Natural killer cell (primary cell): ENCODE results near the gene MMP3. TPM values are rescaled to one million over a fixed set of nuclear protein-coding genes. Genes with fewer than 3 reads are reported as not detected.

Experiments
- ATAC-seq, 3 donors: fragments of 150-1000 bp in 2 of 3; fragments of 200-7000 bp in 1 of 3; cut with Tn5 transposase; 1 replicate in 1 of 3; 2 replicates in 2 of 3; pipeline ENCODE4 v1.10.0; 2021; ENCODE audit warnings: mild to moderate bottlenecking in 2 of 3, moderate library complexity in 2 of 3
- DNase-seq, 2 donors: peaks; one replicate each; pipeline versions ENCODE4 v3.0.0 to v3.0.0-alpha.2; 2013 to 2021; ENCODE audit warnings: mixed read lengths in 1 of 2
- H3K27ac ChIP-seq: one replicate; pipeline ENCODE4 v1.5.1; 2013; ENCODE audit warnings: mild to moderate bottlenecking, low read length
- H3K27me3 ChIP-seq: one replicate; pipeline ENCODE4 v1.6.1; 2013; ENCODE audit warnings: low read length; ENCODE audit not compliant: control insufficient read depth, insufficient read depth
- H3K36me3 ChIP-seq: one replicate; pipeline ENCODE4 v1.6.1; 2013; ENCODE audit warnings: low read length; ENCODE audit not compliant: control insufficient read depth, insufficient read depth
- H3K4me1 ChIP-seq: one replicate; pipeline ENCODE4 v1.6.1; 2013; ENCODE audit warnings: low read length; ENCODE audit not compliant: control insufficient read depth, insufficient read depth
- H3K4me3 ChIP-seq: one replicate; pipeline ENCODE4 v1.5.1; 2013; ENCODE audit warnings: low read length
- H3K9me3 ChIP-seq: one replicate; pipeline ENCODE4 v1.6.1; 2013; ENCODE audit warnings: low read length; ENCODE audit not compliant: control insufficient read depth, insufficient read depth
- H3K27ac Mint-ChIP-seq, 2 donors: one replicate each; pipeline ENCODE4 v1.8.0; 2022; ENCODE audit warnings: mild to moderate bottlenecking in 2 of 2, mixed read lengths in 2 of 2, moderate library complexity in 1 of 2
- H3K27me3 Mint-ChIP-seq, 2 donors: one replicate each; pipeline ENCODE4 v1.8.0; 2022; ENCODE audit warnings: low read depth in 2 of 2, mixed read lengths in 2 of 2
- H3K36me3 Mint-ChIP-seq: one replicate; pipeline ENCODE4 v1.8.0; 2022; ENCODE audit warnings: mixed read lengths
- H3K4me1 Mint-ChIP-seq, 2 donors: one replicate each; pipeline ENCODE4 v1.8.0; 2022; ENCODE audit warnings: mixed read lengths in 2 of 2
- H3K4me3 Mint-ChIP-seq: one replicate; pipeline ENCODE4 v1.8.0; 2022; ENCODE audit warnings: mild to moderate bottlenecking, moderate library complexity, mixed read lengths
- H3K9me3 Mint-ChIP-seq, 2 donors: one replicate each; pipeline ENCODE4 v1.8.0; 2022; ENCODE audit warnings: mixed read lengths in 2 of 2
- WGBS: methylation state at CpG from one replicate; pipeline ENCODE4 v1.1.7; 2013; ENCODE audit warnings: missing lambda C conversion rate; ENCODE audit not compliant: insufficient coverage; 5-methylcytosine and 5-hydroxymethylcytosine counted together
- intact Hi-C: fragments of 100-400 bp; cut with micrococcal nuclease; formaldehyde crosslinking; loops from one replicate; pipeline ENCODE4 v1.14.2; 2022
- total RNA-seq, 4 donors: library from RNA; stranded (reverse); fragments of 120-200 nt in 1 of 4; gene quantifications; one replicate each; pipeline versions ENCODE4 v1.2.3 to v1.2.4, GENCODE V29; 2013 to 2022
- TF ChIP-seq, protein P1 (sequence below): fragments of 200-600 bp; IDR thresholded peaks from one replicate; pipeline ENCODE4 v1.8.0; 2022; ENCODE audit warnings: antibody characterized with exemption

MMP3 gene
- total RNA-seq, 3 donors from 2014 or later (not counting 1 experiment from before 2014, with no cell fraction given): not detected

DNA sequence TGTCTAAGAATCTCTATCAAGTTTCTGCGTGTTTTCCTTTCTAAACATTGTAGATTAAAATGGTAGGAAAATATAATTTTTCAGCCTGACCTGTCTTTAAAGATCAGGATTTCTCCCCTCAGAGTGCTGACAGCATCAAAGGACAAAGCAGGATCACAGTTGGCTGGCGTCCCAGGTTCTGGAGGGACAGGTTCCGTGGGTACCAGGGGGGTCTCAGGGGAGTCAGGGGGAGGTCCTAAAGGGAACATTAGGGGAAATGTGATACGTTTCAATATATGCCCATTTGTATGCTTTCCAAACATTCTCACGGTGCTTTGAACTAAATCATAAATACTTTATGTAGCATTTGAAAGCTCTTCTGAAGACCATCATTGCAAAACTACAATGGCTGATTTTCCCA, 3.4 kb downstream of the MMP3 start:
- H3K4me1 ChIP-seq: no peaks in the 10 kb centered on the region
- peaks cover 0 to 7% of the 10 kb centered on the region in 2 donors for H3K27me3 Mint-ChIP-seq
- intact Hi-C loops: no loop called here
- H3K4me1 Mint-ChIP-seq: no peaks in the 10 kb centered on the region
- 75% methylated on average over 5 of the region's 5 CpGs for WGBS
- H3K36me3 ChIP-seq: no peaks in the 10 kb centered on the region
- no peaks in the 10 kb centered on the region for H3K36me3 Mint-ChIP-seq
- DNase-seq (no peak), ATAC-seq (no peak)
- H3K27me3 ChIP-seq: no peaks in the 10 kb centered on the region
- H3K4me3 ChIP-seq: no peak overlapping the region
- peaks cover 0 to 3% of the 10 kb centered on the region in 2 donors for H3K9me3 Mint-ChIP-seq
- no peak overlapping the region for H3K4me3 Mint-ChIP-seq
- H3K9me3 ChIP-seq: no peaks in the 10 kb centered on the region
- no peak overlapping the region for H3K27ac ChIP-seq
- no peak overlapping the region for H3K27ac Mint-ChIP-seq
- TF ChIP-seq, protein P1, sequence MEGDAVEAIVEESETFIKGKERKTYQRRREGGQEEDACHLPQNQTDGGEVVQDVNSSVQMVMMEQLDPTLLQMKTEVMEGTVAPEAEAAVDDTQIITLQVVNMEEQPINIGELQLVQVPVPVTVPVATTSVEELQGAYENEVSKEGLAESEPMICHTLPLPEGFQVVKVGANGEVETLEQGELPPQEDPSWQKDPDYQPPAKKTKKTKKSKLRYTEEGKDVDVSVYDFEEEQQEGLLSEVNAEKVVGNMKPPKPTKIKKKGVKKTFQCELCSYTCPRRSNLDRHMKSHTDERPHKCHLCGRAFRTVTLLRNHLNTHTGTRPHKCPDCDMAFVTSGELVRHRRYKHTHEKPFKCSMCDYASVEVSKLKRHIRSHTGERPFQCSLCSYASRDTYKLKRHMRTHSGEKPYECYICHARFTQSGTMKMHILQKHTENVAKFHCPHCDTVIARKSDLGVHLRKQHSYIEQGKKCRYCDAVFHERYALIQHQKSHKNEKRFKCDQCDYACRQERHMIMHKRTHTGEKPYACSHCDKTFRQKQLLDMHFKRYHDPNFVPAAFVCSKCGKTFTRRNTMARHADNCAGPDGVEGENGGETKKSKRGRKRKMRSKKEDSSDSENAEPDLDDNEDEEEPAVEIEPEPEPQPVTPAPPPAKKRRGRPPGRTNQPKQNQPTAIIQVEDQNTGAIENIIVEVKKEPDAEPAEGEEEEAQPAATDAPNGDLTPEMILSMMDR: no peak

DNA sequence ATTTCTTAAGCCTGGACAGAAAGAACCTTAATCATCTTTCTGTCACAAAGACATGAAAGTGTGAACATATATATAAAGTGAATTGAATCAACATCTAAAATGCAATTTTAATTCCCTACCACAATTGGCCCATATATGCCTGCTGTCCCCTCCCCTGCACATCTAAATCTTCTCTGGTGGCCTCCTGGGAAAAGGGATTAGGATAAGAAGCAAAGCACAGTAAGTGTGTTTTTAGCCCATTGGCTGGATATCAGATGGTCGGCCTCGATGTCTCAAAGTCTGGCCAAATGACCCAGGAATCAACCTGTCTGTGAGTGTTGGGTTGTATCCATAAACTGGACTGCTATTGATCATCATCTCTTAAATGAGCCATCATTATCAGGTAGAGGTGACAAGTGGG, 5.8 kb downstream of the MMP3 start:
- DNase-seq (no peak), ATAC-seq (no peak)
- Histone ChIP-seq H3K9me3 (no peaks in the 10 kb centered on the region), H3K4me3 (no peak overlapping the region), H3K4me1 (no peaks in the 10 kb centered on the region), H3K27me3 (no peaks in the 10 kb centered on the region), H3K36me3 (no peaks in the 10 kb centered on the region), H3K27ac (no peak overlapping the region)
- no peak overlapping the region for H3K27ac Mint-ChIP-seq
- no peaks in the 10 kb centered on the region for H3K27me3 Mint-ChIP-seq
- no peak overlapping the region for H3K4me3 Mint-ChIP-seq
- H3K4me1 Mint-ChIP-seq: no peaks in the 10 kb centered on the region
- H3K36me3 Mint-ChIP-seq: no peaks in the 10 kb centered on the region
- intact Hi-C loops: no loop called here
- TF ChIP-seq, protein P1: no peak
- peaks cover 0 to 3% of the 10 kb centered on the region in 2 donors for H3K9me3 Mint-ChIP-seq
- WGBS: 88% methylated on average over 2 of the region's 2 CpGs

DNA sequence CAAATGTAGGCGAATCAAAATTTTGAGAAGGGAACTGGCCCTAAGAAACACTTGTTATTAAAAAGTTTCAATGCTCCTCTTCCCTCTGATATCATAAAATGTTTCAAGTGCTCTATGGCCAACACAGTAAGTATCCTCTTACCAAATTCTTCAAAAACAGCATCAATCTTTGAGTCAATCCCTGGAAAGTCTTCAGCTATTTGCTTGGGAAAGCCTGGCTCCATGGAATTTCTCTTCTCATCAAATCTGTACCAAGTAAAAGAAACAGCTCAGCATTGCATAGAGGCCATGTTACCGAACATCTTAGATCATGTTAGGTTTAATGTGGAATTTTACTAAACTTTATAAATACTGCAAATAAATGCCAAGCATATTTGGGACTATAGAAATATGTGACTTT, 6.3 kb downstream of the MMP3 start:
- no peak overlapping the region for H3K27ac ChIP-seq
- no peaks in the 10 kb centered on the region for H3K4me1 ChIP-seq
- H3K27me3 ChIP-seq: no peaks in the 10 kb centered on the region
- H3K4me3 ChIP-seq: no peak overlapping the region
- DNase-seq: no peak
- no peaks in the 10 kb centered on the region for H3K9me3 ChIP-seq
- no peak overlapping the region for H3K27ac Mint-ChIP-seq
- peaks cover 0 to 3% of the 10 kb centered on the region in 2 donors for H3K9me3 Mint-ChIP-seq
- H3K4me1 Mint-ChIP-seq: no peaks in the 10 kb centered on the region
- intact Hi-C loops: no loop called here
- no peaks in the 10 kb centered on the region for H3K36me3 Mint-ChIP-seq
- H3K36me3 ChIP-seq: no peaks in the 10 kb centered on the region
- TF ChIP-seq, protein P1: no peak
- ATAC-seq: no peak
- WGBS: 86% methylated on average over 1 of the region's 2 CpGs
- no peak overlapping the region for H3K4me3 Mint-ChIP-seq
- peaks cover 0 to 3% of the 10 kb centered on the region in 2 donors for H3K27me3 Mint-ChIP-seq

DNA sequence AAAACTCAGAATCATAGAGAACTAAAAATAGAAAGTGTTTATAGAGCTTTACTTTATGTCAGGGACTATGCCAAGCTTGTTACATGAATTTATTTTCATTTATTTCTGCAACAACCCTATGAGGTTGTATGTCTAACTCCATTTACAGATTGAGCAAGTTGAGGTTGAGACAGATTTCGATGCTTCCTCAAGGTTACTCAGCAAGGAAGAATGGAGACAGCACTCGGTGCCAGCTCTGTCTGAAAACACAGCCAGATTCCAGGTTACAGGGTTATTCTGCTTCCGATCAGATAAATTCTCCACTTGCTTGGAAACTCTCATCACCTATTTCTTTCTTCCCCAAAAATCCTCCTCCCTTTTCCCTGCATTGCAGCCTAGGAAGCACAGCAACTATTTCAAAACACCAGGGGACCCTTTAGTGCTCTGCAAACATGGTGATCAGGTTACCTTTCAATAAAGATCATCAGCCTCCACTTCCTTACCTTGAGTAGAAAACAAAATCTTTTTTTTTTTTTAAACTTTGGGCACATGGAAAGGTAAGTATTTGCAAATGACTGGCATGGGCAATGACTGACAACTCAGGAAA, 7.0 kb downstream of the MMP3 start:
- H3K27ac ChIP-seq: no peak overlapping the region
- H3K36me3 ChIP-seq: no peaks in the 10 kb centered on the region
- ATAC-seq (no peak), DNase-seq (no peak)
- intact Hi-C loops: no loop called here
- Mint-ChIP-seq H3K27ac (no peak overlapping the region), H3K4me1 (no peaks in the 10 kb centered on the region), H3K36me3 (no peaks in the 10 kb centered on the region), H3K27me3 (peaks cover 4 to 11% of the 10 kb centered on the region in 2 donors), H3K9me3 (peaks cover 0 to 3% of the 10 kb centered on the region in 2 donors), H3K4me3 (no peak overlapping the region)
- H3K9me3 ChIP-seq: no peaks in the 10 kb centered on the region
- WGBS: 79% methylated on average over 3 of the region's 3 CpGs
- TF ChIP-seq, protein P1: no peak
- no peak overlapping the region for H3K4me3 ChIP-seq
- no peaks in the 10 kb centered on the region for H3K4me1 ChIP-seq
- no peaks in the 10 kb centered on the region for H3K27me3 ChIP-seq
